GM20000 (cell line): ENCODE results near the gene NAV2.

Experiments
- DNase-seq: peaks from one replicate; pipeline ENCODE4 v3.0.0; 2012; ENCODE audit warnings: low spot score
- CTCF ChIP-seq: IDR thresholded peaks from 2 replicates; pipeline ENCODE4 v1.5.1; 2012; ENCODE audit warnings: mild to moderate bottlenecking, control low read depth; ENCODE audit errors: extremely low read depth, missing control alignments

NAV2 gene

GRCh38 chr11:19802773-19803293 lies 90.2 kb downstream of the NAV2 start:
- no peak for TF ChIP-seq CTCF
- DNase-seq = no peak

- no peak for TF ChIP-seq CTCF
- DNase-seq = no peak
These were observed 90.9 kb downstream of the NAV2 start for GRCh38 chr11:19803506-19803998.

- no peak for TF ChIP-seq CTCF
- DNase-seq = no peak
These were observed 92.7 kb downstream of the NAV2 start for GRCh38 chr11:19805376-19805775.

- no peak for DNase-seq
- no peak for TF ChIP-seq CTCF
These were observed 93.2 kb downstream of the NAV2 start for GRCh38 chr11:19805827-19806226.

GRCh38 chr11:19806251-19806650 lies 93.6 kb downstream of the NAV2 start:
- no peak for DNase-seq
- no peak for TF ChIP-seq CTCF

- no peak for TF ChIP-seq CTCF
- DNase-seq = no peak
These were observed 95.7 kb downstream of the NAV2 start for GRCh38 chr11:19808076-19808911.

- TF ChIP-seq CTCF = no peak
- DNase-seq = no peak
These were observed 98.2 kb downstream of the NAV2 start for GRCh38 chr11:19810852-19811251.
